Measurements from ENCODE around the gene ANXA2.

DNA sequence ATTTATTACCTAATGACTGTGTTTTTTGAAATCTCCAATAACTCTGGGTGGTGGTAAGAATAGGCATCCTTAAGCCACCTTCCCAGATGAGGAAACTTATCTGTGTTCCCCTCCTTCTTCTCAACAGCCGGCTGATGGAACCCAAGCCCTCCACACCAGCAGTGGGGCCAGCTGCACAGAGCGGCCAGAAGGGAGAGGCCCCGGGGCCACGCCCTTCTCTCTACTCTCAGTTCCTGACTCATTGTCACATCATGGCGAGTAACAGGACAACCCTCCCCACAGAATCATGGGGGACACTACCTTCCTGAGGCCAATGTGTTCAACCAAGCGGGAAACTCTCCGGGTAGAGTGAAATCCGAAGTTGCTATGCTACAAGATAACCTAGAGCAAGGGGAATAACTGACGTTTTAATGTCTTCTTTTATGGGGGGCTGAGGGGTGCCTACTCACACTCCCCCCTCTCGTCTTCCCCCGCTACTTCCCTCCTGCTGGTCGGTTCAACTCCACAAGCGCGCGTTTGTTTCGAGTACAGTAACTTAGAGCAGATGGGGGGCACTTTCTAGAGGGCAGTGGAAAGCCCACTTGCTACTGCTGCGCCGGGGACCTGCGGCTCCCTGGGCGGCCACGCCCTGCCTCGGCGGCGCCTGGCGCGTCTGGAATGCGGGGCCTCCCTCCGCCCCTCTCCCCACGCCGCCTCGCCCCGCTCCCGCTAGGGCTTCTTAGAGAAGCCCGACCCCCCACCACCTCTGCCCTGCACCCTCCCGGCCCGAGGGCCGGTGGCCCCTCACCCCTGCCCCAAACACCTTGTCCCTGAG lies 621 bp downstream of the ANXA2 start:
- TF ChIP-seq, protein P1, sequence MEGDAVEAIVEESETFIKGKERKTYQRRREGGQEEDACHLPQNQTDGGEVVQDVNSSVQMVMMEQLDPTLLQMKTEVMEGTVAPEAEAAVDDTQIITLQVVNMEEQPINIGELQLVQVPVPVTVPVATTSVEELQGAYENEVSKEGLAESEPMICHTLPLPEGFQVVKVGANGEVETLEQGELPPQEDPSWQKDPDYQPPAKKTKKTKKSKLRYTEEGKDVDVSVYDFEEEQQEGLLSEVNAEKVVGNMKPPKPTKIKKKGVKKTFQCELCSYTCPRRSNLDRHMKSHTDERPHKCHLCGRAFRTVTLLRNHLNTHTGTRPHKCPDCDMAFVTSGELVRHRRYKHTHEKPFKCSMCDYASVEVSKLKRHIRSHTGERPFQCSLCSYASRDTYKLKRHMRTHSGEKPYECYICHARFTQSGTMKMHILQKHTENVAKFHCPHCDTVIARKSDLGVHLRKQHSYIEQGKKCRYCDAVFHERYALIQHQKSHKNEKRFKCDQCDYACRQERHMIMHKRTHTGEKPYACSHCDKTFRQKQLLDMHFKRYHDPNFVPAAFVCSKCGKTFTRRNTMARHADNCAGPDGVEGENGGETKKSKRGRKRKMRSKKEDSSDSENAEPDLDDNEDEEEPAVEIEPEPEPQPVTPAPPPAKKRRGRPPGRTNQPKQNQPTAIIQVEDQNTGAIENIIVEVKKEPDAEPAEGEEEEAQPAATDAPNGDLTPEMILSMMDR (IDR thresholded peaks at IDR 0.05) = no peak
- TF ChIP-seq SIN3A (IDR thresholded peaks at IDR 0.05; ENCODE audit: borderline replicate concordance, insufficient read depth, low read depth, low read length) (no peak; the same call in 1 of the 2 replicates), POLR2AphosphoS5 (IDR thresholded peaks at IDR 0.05; ENCODE audit: low read depth, low read length) (0 out of 2 replicates have a peak, but pooled peaks have one; percentile 59), TCF7L2 (IDR thresholded peaks at IDR 0.05; ENCODE audit: low read depth, low read length) (no peak)
- TF ChIP-seq, protein P2, sequence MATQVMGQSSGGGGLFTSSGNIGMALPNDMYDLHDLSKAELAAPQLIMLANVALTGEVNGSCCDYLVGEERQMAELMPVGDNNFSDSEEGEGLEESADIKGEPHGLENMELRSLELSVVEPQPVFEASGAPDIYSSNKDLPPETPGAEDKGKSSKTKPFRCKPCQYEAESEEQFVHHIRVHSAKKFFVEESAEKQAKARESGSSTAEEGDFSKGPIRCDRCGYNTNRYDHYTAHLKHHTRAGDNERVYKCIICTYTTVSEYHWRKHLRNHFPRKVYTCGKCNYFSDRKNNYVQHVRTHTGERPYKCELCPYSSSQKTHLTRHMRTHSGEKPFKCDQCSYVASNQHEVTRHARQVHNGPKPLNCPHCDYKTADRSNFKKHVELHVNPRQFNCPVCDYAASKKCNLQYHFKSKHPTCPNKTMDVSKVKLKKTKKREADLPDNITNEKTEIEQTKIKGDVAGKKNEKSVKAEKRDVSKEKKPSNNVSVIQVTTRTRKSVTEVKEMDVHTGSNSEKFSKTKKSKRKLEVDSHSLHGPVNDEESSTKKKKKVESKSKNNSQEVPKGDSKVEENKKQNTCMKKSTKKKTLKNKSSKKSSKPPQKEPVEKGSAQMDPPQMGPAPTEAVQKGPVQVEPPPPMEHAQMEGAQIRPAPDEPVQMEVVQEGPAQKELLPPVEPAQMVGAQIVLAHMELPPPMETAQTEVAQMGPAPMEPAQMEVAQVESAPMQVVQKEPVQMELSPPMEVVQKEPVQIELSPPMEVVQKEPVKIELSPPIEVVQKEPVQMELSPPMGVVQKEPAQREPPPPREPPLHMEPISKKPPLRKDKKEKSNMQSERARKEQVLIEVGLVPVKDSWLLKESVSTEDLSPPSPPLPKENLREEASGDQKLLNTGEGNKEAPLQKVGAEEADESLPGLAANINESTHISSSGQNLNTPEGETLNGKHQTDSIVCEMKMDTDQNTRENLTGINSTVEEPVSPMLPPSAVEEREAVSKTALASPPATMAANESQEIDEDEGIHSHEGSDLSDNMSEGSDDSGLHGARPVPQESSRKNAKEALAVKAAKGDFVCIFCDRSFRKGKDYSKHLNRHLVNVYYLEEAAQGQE (IDR thresholded peaks at IDR 0.05; ENCODE audit: insufficient read depth in 1 of 2, low read depth in 2 of 2, low read length in 1 of 2) = no peak

Data from Panc1 (cell line).